ENCODE data around the gene FBXO21. TPM values are rescaled to one million over a fixed set of nuclear protein-coding genes. Genes with fewer than 3 reads are reported as not detected.
"Not testable (repeated sequence)": the region's sequence is repeated elsewhere in the genome, so short reads cannot be mapped to it uniquely, and the experiment has no call there.

The FBXO21 gene
- total RNA-seq, 1 experiment from 2014 or later: 32.4 TPM

- TF ChIP-seq CTCF (conservative IDR thresholded peaks at IDR 0.05) (no peak), EZH2 (IDR thresholded peaks at IDR 0.05; ENCODE audit: low read depth) (no peak)
- no peak overlapping the region for H3K27ac ChIP-seq
- H3F3A ChIP-seq (ENCODE audit: insufficient read depth, low read depth): no peaks in the 10 kb centered on the region
- H3K4me2 ChIP-seq: no peak overlapping the region
- CTCF ChIA-PET: no interaction called here
- intact Hi-C loops (cut with micrococcal nuclease; ENCODE audit: unreplicated experiment): no loop called here
- no peaks in the 10 kb centered on the region for H3K79me2 ChIP-seq (ENCODE audit: low read depth)
- H3K9me2 ChIP-seq (ENCODE audit: insufficient read depth): no peaks in the 10 kb centered on the region
- no peaks in the 10 kb centered on the region for H3K36me3 ChIP-seq (ENCODE audit: low read depth)
- no TSS peak for BruUV-seq (replicated peaks)
- POLR2A ChIA-PET (ENCODE audit: unreplicated experiment): no interaction called here
- H3K4me3 ChIP-seq: no peak overlapping the region
- no peak overlapping the region for H2AFZ ChIP-seq
- no peak for DNase-seq
- no peaks in the 10 kb centered on the region for H4K20me1 ChIP-seq (ENCODE audit: insufficient read depth)
- peaks cover 93% of the 10 kb centered on the region for H3K27me3 ChIP-seq (ENCODE audit: insufficient read depth, low read depth)
- H3K9me3 ChIP-seq (ENCODE audit: insufficient read depth, low read depth): no peaks in the 10 kb centered on the region
- no peaks in the 10 kb centered on the region for H3K4me1 ChIP-seq (replicated peaks; ENCODE audit: insufficient read depth)
These were observed 36.9 kb upstream of the FBXO21 start for GRCh38 chr12:117227000-117227653.

GRCh38 chr12:117226505-117226904 lies 36.2 kb upstream of the FBXO21 start:
- no peak overlapping the region for H3K27ac ChIP-seq
- H2AFZ ChIP-seq: no peak overlapping the region
- no peaks in the 10 kb centered on the region for H4K20me1 ChIP-seq (ENCODE audit: insufficient read depth)
- intact Hi-C loops (cut with micrococcal nuclease; ENCODE audit: unreplicated experiment): no loop called here
- no TSS peak for BruUV-seq (replicated peaks)
- H3K27me3 ChIP-seq (ENCODE audit: insufficient read depth, low read depth): peaks cover 91% of the 10 kb centered on the region
- no peaks in the 10 kb centered on the region for H3K36me3 ChIP-seq (ENCODE audit: low read depth)
- H3K4me3 ChIP-seq: no peak overlapping the region
- H3F3A ChIP-seq (ENCODE audit: insufficient read depth, low read depth): no peaks in the 10 kb centered on the region
- TF ChIP-seq CTCF (conservative IDR thresholded peaks at IDR 0.05): no peak
- TF ChIP-seq EZH2 (IDR thresholded peaks at IDR 0.05; ENCODE audit: low read depth): no peak
- no peaks in the 10 kb centered on the region for H3K9me2 ChIP-seq (ENCODE audit: insufficient read depth)
- ChIA-PET POLR2A (ENCODE audit: unreplicated experiment) (no interaction called here), CTCF (no interaction called here)
- no peak for DNase-seq
- no peaks in the 10 kb centered on the region for H3K79me2 ChIP-seq (ENCODE audit: low read depth)
- no peak overlapping the region for H3K4me2 ChIP-seq
- no peaks in the 10 kb centered on the region for H3K9me3 ChIP-seq (ENCODE audit: insufficient read depth, low read depth)
- no peaks in the 10 kb centered on the region for H3K4me1 ChIP-seq (replicated peaks; ENCODE audit: insufficient read depth)

GRCh38 chr12:117225179-117225578 lies 34.9 kb upstream of the FBXO21 start:
- Histone ChIP-seq H3K4me2 (no peak overlapping the region), H3K79me2 (ENCODE audit: low read depth) (no peaks in the 10 kb centered on the region), H4K20me1 (ENCODE audit: insufficient read depth) (no peaks in the 10 kb centered on the region), H3K27ac (no peak overlapping the region), H2AFZ (no peak overlapping the region), H3K27me3 (ENCODE audit: insufficient read depth, low read depth) (peaks cover 88% of the 10 kb centered on the region), H3K9me2 (ENCODE audit: insufficient read depth) (no peaks in the 10 kb centered on the region), H3F3A (ENCODE audit: insufficient read depth, low read depth) (no peaks in the 10 kb centered on the region), H3K9me3 (ENCODE audit: insufficient read depth, low read depth) (no peaks in the 10 kb centered on the region), H3K36me3 (ENCODE audit: low read depth) (no peaks in the 10 kb centered on the region), H3K4me3 (no peak overlapping the region), H3K4me1 (replicated peaks; ENCODE audit: insufficient read depth) (no peaks in the 10 kb centered on the region)
- CTCF ChIA-PET: no interaction called here
- BruUV-seq (replicated peaks): no TSS peak
- intact Hi-C loops (cut with micrococcal nuclease; ENCODE audit: unreplicated experiment): no loop called here
- TF ChIP-seq CTCF (conservative IDR thresholded peaks at IDR 0.05) (no peak), EZH2 (IDR thresholded peaks at IDR 0.05; ENCODE audit: low read depth) (no peak)
- POLR2A ChIA-PET (ENCODE audit: unreplicated experiment): no interaction called here
- DNase-seq: no peak

- intact Hi-C loops (cut with micrococcal nuclease; ENCODE audit: unreplicated experiment); DNase-seq; H3K4me1 ChIP-seq (replicated peaks; ENCODE audit: insufficient read depth); H3K4me2 ChIP-seq; H2AFZ ChIP-seq; H3K4me3 ChIP-seq; H3K27ac ChIP-seq; H3K36me3 ChIP-seq (ENCODE audit: low read depth); BruUV-seq (replicated peaks); H3K79me2 ChIP-seq (ENCODE audit: low read depth); H3F3A ChIP-seq (ENCODE audit: insufficient read depth, low read depth); H3K9me2 ChIP-seq (ENCODE audit: insufficient read depth); H3K9me3 ChIP-seq (ENCODE audit: insufficient read depth, low read depth); H4K20me1 ChIP-seq (ENCODE audit: insufficient read depth): not testable (repeated sequence)
- peaks cover 89% of the 10 kb centered on the region for H3K27me3 ChIP-seq (ENCODE audit: insufficient read depth, low read depth)
- ChIA-PET CTCF (interaction anchor here (0.5 kb wide), 1 partner anchor 13 kb away, joined by 8 read pairs; no protein-coding TSS in a partner anchor), POLR2A (ENCODE audit: unreplicated experiment) (interaction anchor here (0.5 kb wide), 1 partner anchor 133 kb away, joined by 6 read pairs; no protein-coding TSS in a partner anchor)
These were observed 30.7 kb upstream of the FBXO21 start for GRCh38 chr12:117220947-117221346.

All from PC-9 (cell line).